NCI-H2029 (cell line): ENCODE measurements around the gene KCNAB2.

Experiments
- DNase-seq: peaks from one replicate; lab custom pipeline; 2025; lab: John Stamatoyannopoulos, UW

Gene KCNAB2

DNA sequence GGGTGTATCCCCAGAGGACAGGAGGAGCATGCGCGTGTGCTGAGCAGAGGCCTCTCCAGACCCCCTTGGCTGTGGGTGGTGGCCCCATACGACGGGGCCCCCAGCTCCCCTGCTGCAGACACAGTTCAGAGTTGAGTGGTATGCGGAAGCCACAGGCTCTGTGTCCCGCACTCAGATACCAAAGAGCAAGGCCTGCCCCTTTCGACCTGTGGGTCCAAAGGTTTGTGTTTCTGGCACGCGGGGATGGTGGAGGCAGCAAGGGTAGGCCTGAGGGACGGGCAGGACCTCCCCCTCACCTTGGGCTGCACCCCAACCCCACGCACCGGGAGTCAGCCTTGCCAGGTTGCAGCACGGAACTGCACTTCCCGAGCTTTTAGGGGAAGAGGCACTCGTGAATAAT, at the start of gene KCNAB2:
KCNAB2 (plus strand) TSS at position 328 of the 400 bp plus-strand sequence. CDS start 5,649 bp downstream, outside the sequence.
- DNase-seq, result no peak

DNA sequence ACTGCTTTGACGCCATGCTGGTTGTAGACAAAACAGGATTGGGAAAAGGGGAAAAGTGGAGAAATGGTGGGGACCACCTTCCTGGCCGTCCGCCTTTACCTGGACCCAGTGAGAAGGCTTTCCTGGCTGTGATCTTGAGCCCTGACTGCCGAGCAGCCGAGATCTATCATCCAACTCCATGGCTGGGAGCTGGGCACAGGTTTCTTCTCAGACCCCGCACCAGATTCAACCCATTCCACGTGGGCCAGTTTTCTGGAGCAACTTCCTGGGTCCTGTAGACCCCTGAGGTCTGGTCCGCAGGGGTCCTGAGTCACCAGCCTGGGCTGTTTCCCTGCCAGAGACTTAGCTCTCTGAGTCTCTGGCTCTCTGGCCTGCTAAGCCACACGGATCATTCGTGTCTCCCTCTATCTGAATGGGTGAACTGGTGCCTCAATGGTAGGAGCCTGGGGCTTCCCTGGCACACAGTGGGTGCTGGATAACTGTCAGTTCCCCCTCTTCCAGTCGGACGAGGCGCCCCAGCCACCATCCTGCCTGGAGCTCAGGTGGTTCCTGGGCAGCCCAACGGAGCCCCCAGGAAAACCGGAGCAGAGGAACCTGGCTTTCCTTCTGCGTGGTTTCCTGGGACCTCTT, 48.9 kb upstream of the KCNAB2 start:
- DNase-seq, result no peak

DNA sequence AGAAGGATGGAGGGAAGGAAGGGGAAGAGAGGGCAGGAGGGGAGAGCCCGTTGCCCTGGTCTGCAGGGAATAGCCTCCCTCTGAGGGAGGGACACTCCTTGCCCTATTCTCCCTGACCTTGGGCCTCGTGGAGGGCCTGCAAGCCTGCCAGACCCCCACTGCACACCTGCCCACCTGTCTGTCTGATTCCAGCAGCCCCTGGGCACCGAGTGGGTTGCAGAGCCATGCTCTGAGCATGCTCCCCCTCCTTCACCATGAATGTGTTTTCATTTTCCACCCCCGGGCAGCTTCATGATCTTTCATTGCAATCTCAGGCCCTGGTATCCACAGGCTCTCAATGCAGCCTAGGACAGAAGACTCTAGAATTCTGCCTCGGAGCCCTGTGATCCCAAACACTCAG, 48.4 kb upstream of the KCNAB2 start:
- no peak for DNase-seq

DNA sequence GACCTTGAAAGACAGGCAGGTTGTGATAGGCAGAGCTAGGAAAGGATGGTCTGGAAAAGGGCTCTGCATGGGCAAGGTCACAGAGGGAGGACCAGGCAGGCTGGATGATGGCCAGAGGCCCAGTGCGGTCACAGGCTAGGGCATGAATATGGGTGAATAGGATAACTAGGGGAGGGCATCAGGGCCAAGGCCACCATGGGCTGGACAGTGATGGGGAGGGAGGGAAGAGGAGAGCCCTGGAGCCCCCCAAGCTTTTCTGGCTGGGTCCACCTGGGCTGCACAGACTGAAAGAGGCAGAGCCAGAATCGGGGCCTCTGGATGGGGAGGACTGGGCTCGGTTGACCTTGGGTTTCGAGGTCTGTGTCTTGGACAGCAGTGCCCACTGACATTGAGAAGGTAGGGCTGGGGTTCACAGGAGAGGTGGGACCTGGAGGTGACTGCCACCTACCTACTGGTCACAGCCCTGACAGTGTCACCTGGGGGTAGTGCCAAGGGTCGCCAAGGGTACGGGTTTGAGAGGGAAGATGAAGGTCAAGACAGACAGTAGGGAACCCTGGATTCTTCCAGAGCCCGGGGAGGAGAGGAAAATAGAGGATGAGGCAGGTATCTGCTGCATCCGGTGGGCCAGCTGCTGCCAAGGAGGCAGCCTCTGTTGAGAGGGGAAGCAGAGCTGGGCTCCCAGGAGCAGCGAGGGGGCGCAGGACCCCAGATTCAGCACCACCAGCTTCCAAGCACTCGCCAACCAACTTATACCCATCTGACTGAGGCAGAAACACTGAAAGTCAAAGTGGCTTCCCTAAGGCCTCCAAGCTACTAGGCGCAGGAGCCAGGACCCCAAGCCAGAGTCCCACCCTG, 47.4 kb upstream of the KCNAB2 start:
- no peak for DNase-seq

DNA sequence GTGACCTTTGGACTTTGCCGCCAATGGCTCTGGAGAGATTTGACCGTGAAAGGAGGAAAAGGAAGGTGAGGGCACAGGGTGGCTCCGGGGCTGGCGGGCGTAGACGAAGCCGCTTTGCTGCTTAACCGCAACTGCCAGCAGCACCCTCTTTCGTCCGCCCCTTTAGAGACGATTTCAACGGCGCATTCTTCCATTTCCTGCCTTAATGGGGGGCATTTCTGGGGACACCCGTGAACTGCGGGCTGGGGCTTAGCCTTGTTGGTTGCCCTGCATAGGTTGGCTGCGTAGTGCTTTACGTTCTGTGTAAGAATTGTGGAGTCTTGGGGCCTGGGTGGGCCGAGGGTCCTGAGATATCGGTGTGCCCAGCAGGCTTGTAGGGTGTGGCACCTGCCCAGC, 46.8 kb upstream of the KCNAB2 start:
- no peak for DNase-seq

DNA sequence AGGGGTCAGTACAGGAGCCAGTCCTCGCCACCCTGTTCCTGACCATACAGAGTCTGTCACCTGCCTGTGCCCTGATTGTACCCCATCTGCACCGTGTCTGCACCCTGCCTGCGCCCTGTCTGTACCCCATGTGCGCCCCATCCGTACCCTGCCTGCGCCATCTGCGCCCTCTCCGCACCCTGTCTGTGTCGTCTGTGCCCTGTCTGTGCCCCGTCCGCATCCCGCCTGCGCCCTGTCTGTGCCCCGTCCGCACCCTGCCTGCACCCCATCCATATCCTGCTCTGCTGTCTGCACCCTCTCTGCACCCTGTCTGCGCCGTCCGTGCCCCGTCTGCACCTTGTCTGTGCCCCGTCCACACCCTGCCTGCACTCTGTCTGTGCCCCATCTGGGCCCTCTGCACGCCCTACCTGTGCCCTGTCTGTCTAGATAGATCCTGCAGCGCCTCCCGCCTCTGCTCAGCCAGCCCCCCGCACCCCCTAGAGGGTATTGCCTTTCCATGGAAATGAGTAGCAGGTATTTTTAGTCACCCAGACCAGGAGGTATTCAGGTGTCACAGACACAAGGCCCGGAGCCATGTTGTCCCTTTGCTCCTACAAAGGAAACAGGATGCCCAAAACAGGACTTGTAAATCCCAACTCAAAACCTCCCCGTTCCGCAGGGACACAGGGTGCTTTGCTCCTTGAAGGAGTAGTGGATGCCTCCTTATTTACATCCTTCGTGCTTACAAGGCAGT, 45.8 kb upstream of the KCNAB2 start:
- no peak for DNase-seq

DNA sequence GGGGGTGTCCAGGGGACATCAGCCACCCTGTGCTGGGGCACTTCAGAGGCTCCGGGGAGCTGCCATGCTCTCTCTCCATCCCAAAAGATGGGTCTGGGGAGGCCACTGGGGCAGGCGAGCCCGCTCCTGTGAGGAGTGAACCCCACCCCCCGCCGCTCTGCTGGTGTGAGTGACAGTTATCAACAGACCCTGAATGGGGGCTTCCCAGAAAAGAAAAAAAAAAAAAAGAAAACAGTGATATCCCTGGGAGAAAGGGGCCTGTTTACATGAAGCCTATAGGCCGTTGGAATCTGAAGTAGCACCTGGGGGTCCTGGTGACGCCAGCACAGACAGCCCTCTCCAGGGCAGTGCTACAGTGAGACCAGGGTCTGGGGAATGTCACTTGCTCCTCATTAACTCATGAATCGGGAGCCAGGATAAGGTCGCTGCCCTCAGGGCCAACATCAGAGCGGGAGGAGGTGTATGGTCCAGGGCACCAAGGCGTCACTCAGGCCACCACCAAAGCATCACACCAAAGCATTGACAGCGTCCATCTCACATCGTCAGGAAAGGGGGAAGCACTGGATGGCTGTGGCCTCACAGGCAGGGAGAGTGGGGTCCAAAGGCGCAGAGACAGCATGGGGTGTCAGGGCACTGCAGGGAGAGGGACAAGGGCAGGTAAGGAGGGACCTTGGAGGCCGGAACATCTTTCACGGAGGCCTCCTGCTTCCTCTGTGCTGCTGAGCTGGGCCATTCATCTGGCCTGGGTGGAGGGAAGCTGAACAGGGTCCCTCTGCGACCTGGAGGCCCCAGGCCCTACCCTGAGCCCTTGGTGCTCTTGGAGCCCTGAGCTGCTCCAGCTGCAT, 45.0 kb upstream of the KCNAB2 start:
- no peak for DNase-seq

DNA sequence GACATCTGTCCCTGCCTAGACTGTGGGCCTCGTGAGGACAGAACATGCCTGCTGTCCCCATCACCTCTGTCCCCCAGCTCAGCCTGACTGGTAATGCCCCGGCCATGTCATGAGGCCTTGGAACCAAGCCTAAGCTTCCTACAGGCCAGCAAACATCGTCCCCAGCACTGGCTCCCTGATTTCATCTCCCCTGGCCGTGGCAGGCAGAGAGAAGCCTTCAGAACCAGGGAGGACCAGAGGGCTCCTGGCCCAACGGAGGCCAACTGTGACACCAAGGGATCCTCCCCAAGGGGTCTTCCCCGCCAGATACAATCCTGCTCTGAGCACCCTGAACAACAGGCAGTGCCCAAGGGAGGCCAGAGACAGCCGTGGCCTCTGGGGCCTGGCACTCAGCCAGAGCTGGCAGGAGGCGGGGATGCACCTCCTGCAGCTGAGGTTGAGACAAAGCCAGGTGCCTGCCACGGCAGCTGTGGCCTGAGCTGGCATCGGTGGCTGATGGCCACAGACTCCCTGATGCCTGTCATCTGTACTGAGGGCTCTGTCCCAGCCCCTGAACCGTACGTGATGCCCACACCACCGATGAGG, 43.6 kb upstream of the KCNAB2 start:
- DNase-seq, result peak; percentile 73

DNA sequence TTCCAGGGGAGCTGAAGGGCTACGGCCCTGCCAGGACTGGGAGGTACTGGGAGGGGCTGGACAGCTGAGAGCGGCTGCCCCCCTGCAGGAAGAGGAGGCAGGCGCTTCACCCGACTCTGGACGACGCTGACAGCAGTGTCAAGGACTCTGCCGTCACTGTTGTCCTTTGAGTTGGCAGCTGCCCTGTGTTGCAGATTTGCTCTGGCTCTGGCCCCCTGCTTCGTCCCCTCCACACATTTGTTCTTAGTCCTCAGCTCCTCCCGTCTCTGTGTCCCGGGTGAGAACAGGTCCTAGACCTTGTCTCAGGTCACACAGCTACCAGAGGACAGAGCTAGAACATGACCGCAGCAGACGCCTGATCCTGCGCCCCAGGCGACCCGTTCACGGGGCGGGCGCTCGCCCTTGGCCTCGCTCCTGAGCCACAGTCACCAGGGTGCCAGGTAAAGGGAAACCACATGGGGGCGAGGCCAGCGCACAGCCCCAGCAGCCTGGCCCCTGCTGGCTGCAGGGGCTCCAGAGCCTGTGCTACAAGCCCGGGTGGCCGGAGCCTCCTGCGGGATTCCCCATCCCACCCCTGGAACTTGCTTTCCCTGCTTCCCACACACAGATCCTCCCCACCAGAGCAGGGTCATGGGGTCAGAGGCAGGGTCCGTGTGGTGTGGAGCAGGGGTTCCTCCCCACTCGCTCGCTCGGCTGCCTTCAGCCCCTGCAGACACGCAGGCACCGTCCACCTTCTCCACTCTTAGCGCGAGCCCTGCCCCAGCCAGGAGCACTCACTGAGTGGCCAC, 42.8 kb upstream of the KCNAB2 start:
- DNase-seq, result peak; percentile 26

DNA sequence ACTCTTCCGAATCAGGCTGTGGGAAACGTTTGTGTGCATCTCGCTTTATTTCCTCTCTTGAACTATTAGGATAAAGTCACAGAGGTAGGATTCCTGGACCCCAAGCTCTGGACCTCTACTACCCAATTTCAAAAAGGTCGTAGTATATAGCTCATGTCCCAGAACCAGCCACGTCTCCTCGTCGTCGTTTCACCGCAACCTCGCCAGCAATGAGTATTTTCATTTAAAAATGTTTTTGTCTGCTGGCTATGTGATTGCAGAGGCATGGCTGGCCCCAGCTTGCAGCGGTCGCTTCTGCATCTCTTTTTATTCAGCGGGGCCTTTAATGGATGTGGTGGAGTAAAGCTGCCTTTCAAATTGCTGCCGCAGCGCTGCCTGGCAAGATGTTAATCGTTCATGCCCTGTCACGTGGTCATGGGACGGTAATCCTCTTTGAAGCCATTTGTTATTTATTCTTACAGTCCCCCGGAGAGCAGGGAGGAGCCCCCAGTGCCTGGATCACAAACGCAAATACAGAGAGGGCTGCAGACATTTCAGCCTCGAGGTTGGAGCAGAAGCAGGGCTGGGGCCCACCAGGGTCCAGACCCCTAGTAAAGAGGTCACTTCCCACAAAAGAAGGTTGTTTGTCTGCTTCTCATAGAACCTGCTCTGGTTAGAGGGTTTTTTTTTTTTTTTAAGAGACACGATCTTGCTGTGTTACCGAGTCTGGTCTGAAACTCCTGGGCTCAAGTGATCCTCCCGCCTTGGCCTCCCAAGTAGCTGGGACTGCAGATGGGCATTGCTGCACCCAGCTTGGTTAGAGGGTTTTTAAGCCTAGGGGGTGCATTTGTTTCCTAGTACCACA, 41.9 kb upstream of the KCNAB2 start:
- DNase-seq, result no peak

DNA sequence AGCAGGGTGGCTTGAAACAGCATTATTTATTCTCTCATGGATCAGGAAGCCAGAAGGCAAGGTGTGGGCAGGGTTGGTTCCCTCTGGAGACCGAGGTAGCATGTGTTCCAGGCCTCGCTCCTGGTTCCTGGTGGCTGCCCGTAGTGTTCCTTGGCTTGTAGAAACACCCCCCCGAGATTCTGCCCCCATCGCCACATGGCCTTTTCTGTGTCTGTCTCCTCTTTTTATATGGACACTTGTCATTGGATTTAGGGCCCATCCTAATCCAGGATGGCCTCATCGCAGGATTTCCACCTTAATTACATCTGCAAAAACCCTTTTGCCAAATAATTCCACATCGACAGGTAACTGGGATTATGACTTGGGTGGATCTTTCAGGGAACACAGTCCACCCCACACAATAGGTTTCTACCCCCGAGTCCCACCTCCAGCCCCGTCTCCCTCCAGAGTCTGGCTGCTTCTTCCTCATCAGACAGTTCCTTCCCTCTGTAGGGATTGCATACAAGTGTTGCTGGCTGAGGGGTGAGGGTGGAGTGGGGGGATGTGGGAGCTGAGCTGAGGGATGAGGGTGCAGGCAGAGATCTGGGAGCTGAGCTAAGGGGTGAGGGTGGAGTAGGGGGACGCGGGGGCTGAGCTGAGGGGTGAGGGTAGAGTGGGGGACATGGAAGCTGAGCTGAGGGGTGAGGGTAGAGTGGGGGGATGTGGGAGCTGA, 41.1 kb upstream of the KCNAB2 start:
- DNase-seq, result no peak

DNA sequence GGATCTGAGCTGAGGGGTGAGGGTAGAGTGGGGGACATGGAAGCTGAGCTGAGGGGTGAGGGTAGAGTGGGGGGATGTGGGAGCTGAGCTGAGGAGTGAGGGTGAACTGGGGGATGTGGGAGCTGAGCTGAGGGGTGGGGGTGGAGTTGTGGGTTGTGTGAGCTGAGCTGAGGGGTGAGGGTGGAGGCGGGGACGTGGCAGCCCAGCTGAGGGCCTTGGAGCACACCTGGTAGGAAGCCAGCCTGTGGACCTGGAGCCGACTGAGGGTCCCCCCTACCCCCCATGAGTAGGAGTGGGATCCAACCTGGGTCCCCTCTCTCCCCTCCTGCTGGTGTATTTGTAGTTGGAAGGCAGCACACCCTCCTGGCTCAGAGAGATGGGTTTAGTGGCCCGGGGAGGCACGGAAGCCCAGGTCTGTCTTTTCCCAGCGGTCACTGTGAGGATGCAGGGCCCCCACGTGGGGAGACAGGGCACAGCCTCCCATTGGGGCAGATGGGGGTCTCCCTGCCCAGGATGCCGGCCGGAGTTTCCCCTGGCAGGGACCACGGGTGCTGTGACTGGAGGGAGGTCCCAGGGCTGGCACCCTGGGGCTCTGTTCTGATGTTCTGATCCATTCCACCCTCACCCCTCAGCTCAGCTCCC, 40.3 kb upstream of the KCNAB2 start:
- DNase-seq, result no peak

DNA sequence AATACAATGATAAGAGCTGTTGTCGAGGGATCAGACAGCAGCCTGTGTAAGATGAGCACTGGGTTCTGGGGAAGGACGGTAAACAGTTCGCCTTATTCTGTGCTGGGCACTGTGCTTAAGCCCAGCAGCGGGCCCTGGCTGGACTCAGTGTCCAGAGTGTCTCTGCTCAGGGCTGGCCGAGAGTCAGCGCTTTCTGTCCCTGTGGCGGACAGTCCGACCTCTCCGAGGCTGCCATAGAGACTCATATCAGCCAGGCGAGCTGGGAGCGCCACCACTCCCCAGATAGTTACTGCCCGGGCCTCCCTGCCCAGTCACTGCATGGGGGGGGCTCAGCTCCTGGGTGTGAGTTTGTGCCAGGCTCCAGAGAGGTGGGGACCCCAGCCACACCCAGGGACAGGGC, 38.8 kb upstream of the KCNAB2 start:
- no peak for DNase-seq

DNA sequence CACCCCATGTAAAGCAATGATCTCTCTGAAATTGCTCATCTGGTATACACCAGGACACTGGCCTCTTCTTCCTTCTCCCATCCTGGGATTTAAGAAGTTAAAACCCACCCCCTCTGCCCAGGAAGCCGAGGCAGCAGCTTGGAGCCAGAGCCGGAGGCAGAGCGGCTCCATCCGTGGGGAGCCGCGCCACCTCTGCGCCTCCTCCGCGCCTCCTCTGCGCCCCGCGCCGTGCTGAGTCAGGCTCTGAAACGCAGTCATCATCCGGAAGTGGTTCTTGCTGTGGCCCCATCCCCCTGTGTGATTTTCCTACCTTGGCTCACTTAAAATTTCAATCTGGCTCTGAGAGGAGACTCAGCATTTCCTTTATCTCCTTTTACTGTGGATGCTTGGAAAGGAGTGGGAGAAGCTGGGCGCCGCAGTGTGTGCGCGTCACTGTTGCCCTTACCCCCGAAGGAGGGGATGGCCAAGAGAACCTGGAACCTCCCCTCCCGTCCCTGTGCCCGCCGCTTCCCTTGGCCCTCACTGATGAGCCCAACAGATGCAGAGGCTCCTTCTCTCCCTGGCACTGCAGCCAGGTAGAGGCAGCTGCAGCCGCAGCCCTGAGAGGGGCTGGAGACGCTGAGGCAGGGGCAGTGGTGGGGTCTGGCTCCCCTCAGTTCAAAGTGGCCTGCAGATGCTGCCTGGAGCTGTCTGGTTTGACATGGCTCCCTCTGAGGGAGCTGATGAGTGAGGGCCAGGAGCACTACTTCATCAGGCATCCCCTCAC, 38.2 kb upstream of the KCNAB2 start:
- no peak for DNase-seq

DNA sequence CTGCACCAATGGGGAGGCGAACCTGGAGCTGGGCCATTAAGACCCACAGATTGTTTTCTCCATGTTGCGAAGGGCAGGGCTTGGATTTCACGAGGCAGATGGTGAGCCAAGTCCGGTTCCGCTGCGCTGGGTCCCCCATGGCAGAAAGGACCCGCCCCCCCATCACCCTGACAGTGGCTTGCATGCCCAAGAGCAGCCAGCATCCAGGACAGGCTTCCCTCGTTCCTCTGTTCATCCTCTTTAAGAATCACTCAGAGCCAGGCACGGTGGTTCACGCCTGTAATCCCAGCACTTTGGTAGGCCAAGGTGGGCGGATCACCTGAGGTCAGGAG, 37.6 kb upstream of the KCNAB2 start:
- no peak for DNase-seq

DNA sequence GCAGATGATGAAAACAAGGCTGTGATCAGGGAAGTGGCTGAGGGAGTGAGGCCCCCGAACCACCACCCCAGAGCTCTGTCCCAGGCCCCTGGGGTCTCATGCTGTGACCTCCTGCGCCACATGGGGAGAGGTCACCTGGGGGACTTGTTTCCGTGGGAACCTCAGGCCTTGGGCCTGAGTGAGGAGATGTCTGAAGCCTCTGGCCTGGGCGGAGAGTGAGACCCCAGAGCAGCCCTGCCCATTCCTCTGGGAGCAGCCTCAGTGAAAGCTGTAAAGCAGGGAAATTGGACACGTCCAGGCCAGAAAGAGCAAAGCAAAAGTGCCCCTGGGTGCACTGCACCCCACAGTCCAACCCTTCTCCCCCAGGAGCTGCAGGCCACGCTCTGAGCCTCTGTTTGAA, 37.0 kb upstream of the KCNAB2 start:
- no peak for DNase-seq

DNA sequence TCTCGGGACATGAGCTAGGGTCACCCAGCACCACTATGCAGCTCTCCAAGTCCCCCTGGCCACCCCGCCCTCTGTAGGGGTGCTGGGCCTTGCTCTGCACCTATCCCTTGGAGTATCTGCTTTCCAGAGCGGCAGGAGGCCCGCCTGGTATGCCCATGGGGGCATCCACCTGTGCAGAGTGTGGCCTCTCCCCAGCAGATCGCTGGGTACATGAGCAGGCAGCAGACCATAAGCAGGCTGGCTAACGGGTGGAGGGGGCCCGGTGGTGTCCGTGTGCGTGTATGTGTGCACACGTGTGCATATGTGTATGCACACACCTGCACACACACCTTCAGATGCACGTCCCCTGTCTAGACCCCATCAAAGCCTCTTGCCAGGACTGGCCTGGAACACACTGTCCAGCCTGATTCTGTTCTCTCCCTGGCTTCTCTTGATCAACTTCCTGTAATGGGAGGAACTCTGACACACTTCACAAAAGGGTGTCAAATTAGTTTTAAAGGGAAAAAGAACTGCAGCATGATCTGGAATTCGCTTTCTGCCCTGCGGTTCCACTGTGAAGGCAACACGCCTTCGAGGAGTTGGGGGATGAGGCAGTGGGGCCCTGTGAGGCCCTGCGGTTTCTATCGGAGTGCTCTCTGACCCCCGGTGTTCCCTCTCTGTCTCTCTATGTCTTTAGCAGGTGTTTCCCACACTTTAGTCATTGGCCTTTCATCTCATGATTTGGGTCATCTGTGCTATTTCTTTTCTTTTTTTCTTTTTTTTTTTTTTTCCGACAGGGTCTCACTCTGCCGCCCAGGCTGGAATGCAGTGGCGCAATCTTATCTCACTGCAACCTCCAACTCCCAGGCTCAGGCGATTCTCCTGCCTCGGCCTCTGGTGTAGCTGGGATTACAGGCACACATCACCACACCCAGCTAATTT, 36.3 kb upstream of the KCNAB2 start:
- DNase-seq, result no peak
